Esophagus squamous epithelium (tissue), 5 donors: ENCODE results near the gene RAPGEF1. TPM values are rescaled to one million over a fixed set of nuclear protein-coding genes. Genes with fewer than 3 reads are reported as not detected.
A peak's percentile ranks its signal among the peaks of the same experiment; 100 is the strongest.

ENCODE experiments used
- DNase-seq: peaks from one replicate; lab custom pipeline; 2025; lab: John Stamatoyannopoulos, UW
- H3K27ac ChIP-seq, 4 donors: fragments of 200-600 bp; sonication (generic); one replicate each; pipeline ENCODE4 v1.5.1; 2016 to 2019; ENCODE audit warnings: mild to moderate bottlenecking in 1 of 4
- H3K27me3 ChIP-seq, 4 donors: fragments of 200-600 bp; sonication (generic); 1 replicate in 3 of 4; 2 replicates in 1 of 4; pipeline versions ENCODE4 v1.5.1 to v1.6.0; 2017 to 2021; ENCODE audit warnings: antibody characterized with exemption in 1 of 4
- H3K36me3 ChIP-seq, 3 donors: fragments of 200-600 bp; sonication (generic); one replicate each; pipeline ENCODE4 v1.5.1; 2016 to 2019
- H3K4me1 ChIP-seq, 3 donors: fragments of 200-600 bp; sonication (generic); one replicate each; pipeline ENCODE4 v1.5.1; 2017 to 2019
- H3K4me3 ChIP-seq, 4 donors: fragments of 200-600 bp; sonication (generic); 1 replicate in 3 of 4; 2 replicates in 1 of 4; pipeline ENCODE4 v1.5.1; 2016 to 2019; ENCODE audit warnings: mild to moderate bottlenecking in 2 of 4, moderate library complexity in 1 of 4
- H3K9me3 ChIP-seq, 3 donors: fragments of 200-600 bp; sonication (generic); one replicate each; pipeline ENCODE4 v1.5.1; 2016 to 2019
- POLR2A ChIP-seq, 4 donors: fragments of 450-650 bp; IDR thresholded peaks; one replicate each; pipeline ENCODE4 v1.6.1; 2017; ENCODE audit warnings: antibody characterized with exemption in 4 of 4, mild to moderate bottlenecking in 4 of 4, moderate library complexity in 3 of 4
- whole genome bisulfite sequencing, 2 donors: methylation state at CpG; one replicate each; pipeline ENCODE4 v1.1.5; 2018; 5-methylcytosine and 5-hydroxymethylcytosine counted together
- intact Hi-C: fragments of 100-400 bp; cut with DNase I; formaldehyde crosslinking; loops from one replicate; pipeline ENCODE4 v1.15.0; 2022
- total RNA-seq, 4 donors: library from RNA; depleted of rRNA; stranded (reverse); fragments of >200 nt; gene quantifications; one replicate each; pipeline ENCODE4 v1.1.0, GENCODE V29; 2016
- TF ChIP-seq, protein P1 (sequence below), 6 experiments: fragments of 450-650 bp in 4 of 6; fragments of 200-600 bp in 2 of 6; sonication (generic) in 2 of 6; IDR thresholded peaks; one replicate each; pipeline ENCODE4 v1.5.1; 2016 to 2019; ENCODE audit warnings: antibody characterized with exemption in 6 of 6, mild to moderate bottlenecking in 4 of 6, moderate library complexity in 4 of 6
- donor health status: DM: yes; HTN: yes; CAD: no.

RAPGEF1 gene
- total RNA-seq, 4 donors from 2014 or later: 12.2 to 40.4 (median 19.0) TPM

DNA sequence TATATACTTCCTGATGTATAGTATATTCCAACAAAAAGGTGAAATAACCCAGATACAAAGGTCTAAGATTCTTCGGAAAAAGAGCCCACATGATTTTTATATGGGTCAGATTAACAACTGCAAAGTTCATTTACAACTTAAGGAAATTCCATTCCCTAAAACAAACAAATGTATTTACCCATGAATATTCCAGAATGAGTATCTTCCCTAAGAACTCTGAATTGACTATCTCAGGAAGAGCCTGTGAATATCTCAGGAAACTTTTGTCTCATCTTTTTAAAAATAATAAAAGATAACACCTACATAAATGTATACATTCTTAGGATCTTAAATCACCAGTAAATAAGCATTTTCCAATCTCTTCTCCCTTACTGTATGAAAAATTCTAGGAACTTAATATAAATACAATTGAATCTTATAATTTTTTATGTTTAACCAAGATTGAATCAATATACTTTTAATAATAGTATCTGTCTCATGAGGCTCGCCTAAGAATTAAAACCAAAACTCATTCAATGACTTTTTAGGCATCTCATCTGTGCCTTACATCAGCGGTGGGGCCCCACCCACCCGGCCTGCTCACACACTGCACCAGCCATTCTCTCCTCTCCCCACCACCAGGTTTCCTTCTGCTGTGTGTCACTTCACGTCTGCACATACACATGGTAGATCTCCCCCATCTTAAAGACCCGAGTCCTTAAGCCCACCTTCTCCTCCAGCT lies 78.1 kb downstream of the RAPGEF1 start:
- TF ChIP-seq POLR2A (IDR thresholded peaks at IDR 0.05): no peak
- TF ChIP-seq, protein P1, sequence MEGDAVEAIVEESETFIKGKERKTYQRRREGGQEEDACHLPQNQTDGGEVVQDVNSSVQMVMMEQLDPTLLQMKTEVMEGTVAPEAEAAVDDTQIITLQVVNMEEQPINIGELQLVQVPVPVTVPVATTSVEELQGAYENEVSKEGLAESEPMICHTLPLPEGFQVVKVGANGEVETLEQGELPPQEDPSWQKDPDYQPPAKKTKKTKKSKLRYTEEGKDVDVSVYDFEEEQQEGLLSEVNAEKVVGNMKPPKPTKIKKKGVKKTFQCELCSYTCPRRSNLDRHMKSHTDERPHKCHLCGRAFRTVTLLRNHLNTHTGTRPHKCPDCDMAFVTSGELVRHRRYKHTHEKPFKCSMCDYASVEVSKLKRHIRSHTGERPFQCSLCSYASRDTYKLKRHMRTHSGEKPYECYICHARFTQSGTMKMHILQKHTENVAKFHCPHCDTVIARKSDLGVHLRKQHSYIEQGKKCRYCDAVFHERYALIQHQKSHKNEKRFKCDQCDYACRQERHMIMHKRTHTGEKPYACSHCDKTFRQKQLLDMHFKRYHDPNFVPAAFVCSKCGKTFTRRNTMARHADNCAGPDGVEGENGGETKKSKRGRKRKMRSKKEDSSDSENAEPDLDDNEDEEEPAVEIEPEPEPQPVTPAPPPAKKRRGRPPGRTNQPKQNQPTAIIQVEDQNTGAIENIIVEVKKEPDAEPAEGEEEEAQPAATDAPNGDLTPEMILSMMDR (IDR thresholded peaks at IDR 0.05): no peak
- intact Hi-C loops: no loop called here
- H3K4me3 ChIP-seq: no peak overlapping the region
- no peaks in the 10 kb centered on the region for H3K9me3 ChIP-seq
- DNase-seq: no peak
- peaks cover 11 to 52% (median 26%) of the 10 kb centered on the region in 3 donors for H3K4me1 ChIP-seq
- no peaks in the 10 kb centered on the region for H3K27me3 ChIP-seq
- WGBS, 2 donors: 76% methylated on average over 6 of the region's 6 CpGs
- no peaks in the 10 kb centered on the region for H3K36me3 ChIP-seq
- peak overlapping the region in 1 of 4 donors; percentile 6 for H3K27ac ChIP-seq

DNA sequence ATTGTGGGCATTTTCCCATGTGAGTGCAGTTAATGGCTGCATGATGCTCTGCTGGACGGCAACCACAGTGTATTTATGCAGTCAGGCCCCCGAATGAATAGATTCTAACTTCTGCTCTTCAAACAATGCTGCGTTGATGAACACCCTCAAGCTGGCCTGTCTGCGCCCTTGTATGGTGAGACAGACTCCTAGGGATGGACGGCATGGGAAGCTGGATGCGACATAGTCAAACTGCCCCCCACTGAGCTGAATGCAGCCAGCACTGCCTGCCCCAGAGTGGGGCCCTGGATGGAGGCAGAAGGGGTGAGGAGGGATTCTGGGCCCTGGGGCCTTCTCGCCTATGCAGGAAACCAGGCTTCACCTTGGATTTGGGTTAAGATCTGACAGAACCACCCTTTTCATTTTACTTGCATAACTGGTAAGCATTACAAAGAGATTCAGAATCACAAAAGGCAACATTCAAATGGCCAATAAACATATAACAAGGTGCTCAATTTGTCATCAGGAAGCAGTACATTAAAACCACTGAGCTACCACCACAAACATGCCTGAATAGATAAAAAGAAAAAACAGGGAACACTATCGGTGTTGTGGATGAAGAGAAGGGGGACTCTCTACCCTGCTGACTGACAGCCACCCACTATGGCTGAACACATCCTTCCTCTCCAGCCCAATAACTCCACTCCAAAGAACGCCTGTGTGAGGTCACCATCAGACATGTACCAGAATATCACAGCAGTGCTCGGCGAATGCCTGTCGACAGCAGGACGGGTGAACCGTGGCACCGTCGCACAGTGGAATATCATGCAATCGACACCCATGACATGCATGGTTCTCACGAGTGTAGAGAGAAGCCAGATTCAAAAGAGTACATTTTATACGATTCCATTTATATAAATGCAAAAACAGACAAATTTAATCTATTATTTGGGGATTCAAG lies 79.1 kb downstream of the RAPGEF1 start:
- DNase-seq: no peak
- no peak overlapping the region for H3K27ac ChIP-seq
- TF ChIP-seq, protein P1 (IDR thresholded peaks at IDR 0.05): no peak
- TF ChIP-seq POLR2A (IDR thresholded peaks at IDR 0.05): no peak
- H3K4me1 ChIP-seq: peaks cover 11 to 53% (median 34%) of the 10 kb centered on the region in 3 donors
- intact Hi-C loops: no loop called here
- 93 to 95% methylated on average over 14 to 18 of the region's 19 CpGs for WGBS, 2 donors
- H3K4me3 ChIP-seq: no peak overlapping the region
- H3K9me3 ChIP-seq: no peaks in the 10 kb centered on the region
- no peaks in the 10 kb centered on the region for H3K36me3 ChIP-seq
- no peaks in the 10 kb centered on the region for H3K27me3 ChIP-seq

DNA sequence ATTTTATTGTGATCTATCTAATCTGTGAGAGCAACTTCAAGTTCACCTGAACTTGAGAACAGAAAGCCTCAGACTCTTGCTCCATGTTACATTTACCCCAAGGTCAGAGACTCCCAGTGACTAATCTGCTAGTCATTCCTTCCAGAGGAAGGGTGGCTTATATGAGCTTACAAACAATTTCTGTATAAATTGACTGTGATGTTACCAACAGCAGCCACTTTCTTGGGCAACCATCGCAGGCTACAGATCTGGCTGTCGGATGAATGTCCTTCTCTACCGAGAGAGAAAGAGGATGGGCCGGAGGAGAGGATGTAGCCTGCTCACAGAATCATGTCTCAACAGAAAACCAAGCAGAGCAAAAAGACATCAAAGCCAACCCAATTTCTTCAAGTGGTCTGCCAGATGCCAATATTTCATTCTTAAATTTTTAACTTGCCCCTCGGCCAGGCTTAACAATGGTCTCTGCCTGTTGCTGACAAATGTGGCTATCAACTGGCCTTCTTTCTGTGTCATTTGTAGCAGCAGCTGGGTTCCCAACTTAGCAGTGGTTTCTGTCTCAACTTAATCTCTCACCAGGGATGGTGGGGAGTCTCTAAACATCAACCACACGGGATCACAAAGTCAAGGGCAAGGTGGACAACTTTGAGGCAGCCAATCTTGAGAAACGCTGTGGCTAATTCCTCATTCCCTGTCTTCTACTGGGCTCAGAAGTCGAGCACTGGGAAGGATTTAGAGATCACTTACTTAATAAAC lies 81.3 kb downstream of the RAPGEF1 start:
- H3K4me1 ChIP-seq: peaks cover 11 to 70% (median 42%) of the 10 kb centered on the region in 3 donors
- TF ChIP-seq, protein P1 (IDR thresholded peaks at IDR 0.05): no peak
- TF ChIP-seq POLR2A (IDR thresholded peaks at IDR 0.05): no peak
- intact Hi-C loops: no loop called here

DNA sequence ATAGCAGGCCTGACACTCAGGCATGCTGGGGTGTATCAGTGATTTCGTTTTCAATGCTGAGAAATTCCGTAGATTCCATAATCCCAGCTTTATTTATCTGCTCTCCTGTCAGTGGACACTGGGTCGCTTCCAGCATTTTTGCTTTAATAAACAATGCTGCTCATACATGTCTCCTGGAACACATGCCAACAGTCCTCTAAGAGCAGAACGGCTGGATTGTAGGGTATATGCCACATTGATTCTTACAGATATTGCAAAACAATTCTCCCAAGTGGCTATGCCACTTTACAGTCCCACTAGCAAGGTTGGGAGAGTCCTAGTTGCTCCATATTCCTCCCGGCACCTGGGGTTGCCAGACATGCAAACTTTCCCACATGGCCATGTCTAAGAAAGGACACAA lies 81.9 kb downstream of the RAPGEF1 start:
- no peaks in the 10 kb centered on the region for H3K36me3 ChIP-seq
- H3K4me3 ChIP-seq: no peak overlapping the region
- WGBS, 2 donors: 26 to 27% methylated on average over 5 of the region's 5 CpGs
- H3K27ac ChIP-seq: peak overlapping the region; percentile 40 to 69 (median 61)
- TF ChIP-seq POLR2A (IDR thresholded peaks at IDR 0.05): no peak
- TF ChIP-seq, protein P1 (IDR thresholded peaks at IDR 0.05): no peak
- H3K4me1 ChIP-seq: peaks cover 11 to 70% (median 42%) of the 10 kb centered on the region in 3 donors
- DNase-seq: no peak
- intact Hi-C loops: no loop called here
- H3K9me3 ChIP-seq: no peaks in the 10 kb centered on the region
- no peaks in the 10 kb centered on the region for H3K27me3 ChIP-seq

More for the DNA sequence above, 81.3 kb downstream of the RAPGEF1 start:
- H3K4me3 ChIP-seq: no peak overlapping the region
- peak overlapping the region; percentile 40 to 69 (median 61) for H3K27ac ChIP-seq
- 38 to 41% methylated on average over 8 of the region's 8 CpGs for WGBS, 2 donors
- no peaks in the 10 kb centered on the region for H3K9me3 ChIP-seq
- DNase-seq: no peak
- H3K27me3 ChIP-seq: no peaks in the 10 kb centered on the region
- H3K36me3 ChIP-seq: no peaks in the 10 kb centered on the region
